Colonic mucosa (tissue), 4 donors: ENCODE data around the gene BRSK2. TPM values are rescaled to one million over a fixed set of nuclear protein-coding genes. Genes with fewer than 3 reads are reported as not detected.
A peak's percentile ranks its signal among the peaks of the same experiment; 100 is the strongest.

Source experiments
- DNase-seq: peaks from one replicate; pipeline ENCODE4 v3.0.0-alpha.2; 2020
- H3K27ac ChIP-seq: fragments of 200-600 bp; one replicate; pipeline ENCODE4 v1.8.0; 2021
- H3K27me3 ChIP-seq: fragments of 200-600 bp; one replicate; pipeline ENCODE4 v1.8.0; 2021
- H3K36me3 ChIP-seq: fragments of 200-600 bp; one replicate; pipeline ENCODE4 v1.8.0; 2021
- H3K4me1 ChIP-seq: fragments of 200-600 bp; one replicate; pipeline ENCODE4 v1.8.0; 2021; ENCODE audit warnings: mild to moderate bottlenecking
- H3K4me3 ChIP-seq: fragments of 200-600 bp; one replicate; pipeline ENCODE4 v1.8.0; 2021
- H3K9ac ChIP-seq, 2 donors: one replicate each; pipeline ENCODE4 v1.7.0; 2013; ENCODE audit warnings: control low read depth in 2 of 2, low read depth in 2 of 2, low read length in 2 of 2
- H3K9me3 ChIP-seq: fragments of 200-600 bp; one replicate; pipeline ENCODE4 v1.8.0; 2021
- CTCF ChIP-seq: fragments of 200-600 bp; IDR thresholded peaks from one replicate; pipeline ENCODE4 v1.8.0; 2022; ENCODE audit warnings: antibody characterized with exemption, mild to moderate bottlenecking
- intact Hi-C: fragments of 100-400 bp; cut with DNase I; formaldehyde crosslinking; loops from one replicate; pipeline ENCODE4 v1.14.1; 2022
- total RNA-seq, 2 donors: library from RNA; stranded (reverse); fragmentation: NEBNext Ultra II Directional in 1 of 2; extraction: Animal tissue kit (Norgen Biotek cat#: 25700) in 1 of 2; gene quantifications; one replicate each; pipeline ENCODE4 v1.2.1, GENCODE V29; 2021
- donor health status: healthy.
- donor health status: DM: no; HTN: no; CAD: no.
- donor health status: DM: no; HTN: no; CAD: no.

The BRSK2 gene
- total RNA-seq, 2 donors from 2014 or later: 0.52 to 1.2 TPM

- intact Hi-C loops: no loop called here
- H3K36me3 ChIP-seq: no peaks in the 10 kb centered on the region
- no peak overlapping the region for H3K4me3 ChIP-seq
- H3K9me3 ChIP-seq: no peaks in the 10 kb centered on the region
- H3K4me1 ChIP-seq: no peaks in the 10 kb centered on the region
- peaks cover 19% of the 10 kb centered on the region for H3K27me3 ChIP-seq
- H3K27ac ChIP-seq: no peak overlapping the region
- DNase-seq: no peak
- no peak for TF ChIP-seq CTCF
- H3K9ac ChIP-seq: no peak overlapping the region
Observed at GRCh38 chr11:1384199-1384970, 5.3 kb upstream of the BRSK2 start.

DNA sequence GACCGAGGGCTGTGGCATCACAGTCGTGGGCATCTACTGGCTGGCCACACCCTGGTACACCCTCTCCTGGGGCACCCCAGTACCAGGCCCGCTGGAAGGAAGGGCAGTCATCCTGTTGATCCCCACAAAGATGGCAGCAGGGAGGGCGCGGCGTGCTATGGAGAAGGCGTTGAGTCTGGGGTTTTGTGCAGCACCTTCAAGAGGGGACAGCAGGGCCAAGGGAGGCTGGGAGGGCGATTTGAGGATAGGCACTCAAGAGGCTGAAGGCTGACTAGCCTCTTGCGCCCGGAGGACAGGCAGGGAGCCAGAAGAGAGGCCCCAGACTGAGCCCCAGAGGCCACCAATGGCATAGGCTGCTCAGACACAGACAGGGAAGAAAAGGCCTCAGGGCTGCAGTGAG lies 2.2 kb upstream of the BRSK2 start:
- Histone ChIP-seq H3K4me3 (no peak overlapping the region), H3K4me1 (peaks cover 6% of the 10 kb centered on the region), H3K9ac (no peak overlapping the region), H3K36me3 (no peaks in the 10 kb centered on the region), H3K27ac (no peak overlapping the region), H3K27me3 (peaks cover 37% of the 10 kb centered on the region), H3K9me3 (no peaks in the 10 kb centered on the region)
- no peak for TF ChIP-seq CTCF
- intact Hi-C loops: no loop called here
- DNase-seq: no peak

DNA sequence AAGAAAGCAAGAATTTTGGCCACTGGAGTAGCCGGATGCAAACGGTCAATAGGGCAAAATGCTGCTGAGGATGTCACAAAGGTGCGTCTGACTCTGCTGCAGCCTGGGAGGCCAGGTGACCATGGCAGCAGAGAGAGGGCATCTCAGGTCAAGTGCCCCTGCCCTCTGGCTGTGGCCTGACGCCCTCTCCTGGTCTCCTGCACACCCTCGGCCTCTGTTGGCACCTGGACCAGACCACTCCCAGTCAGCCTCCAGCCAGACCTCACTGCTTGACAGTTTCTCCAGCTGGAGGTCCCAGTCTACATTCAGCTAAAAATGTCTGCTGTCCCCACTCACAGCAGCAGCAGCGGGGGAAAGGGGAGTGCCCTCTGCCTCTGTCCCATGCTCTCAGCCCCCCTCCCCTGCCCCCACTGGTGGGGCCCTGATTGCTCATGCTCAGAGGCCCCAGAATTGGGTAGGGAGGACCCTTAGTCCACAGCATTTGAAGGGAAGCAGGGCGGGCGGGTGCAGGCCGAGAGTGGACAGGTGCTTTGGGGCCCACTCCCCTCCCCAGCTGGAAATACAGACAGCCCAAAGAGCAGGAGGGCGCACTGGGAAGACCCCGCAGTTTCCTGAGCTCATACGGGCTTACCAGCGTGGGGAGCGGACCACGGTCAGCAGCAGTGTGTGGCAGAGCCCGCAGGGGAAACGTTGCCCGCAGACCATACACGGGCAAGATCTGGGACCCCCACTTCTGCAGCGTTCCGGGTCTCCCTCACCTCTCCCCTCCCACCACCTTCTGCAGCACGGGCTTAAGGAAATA lies 1.6 kb upstream of the BRSK2 start:
- peaks cover 41% of the 10 kb centered on the region for H3K27me3 ChIP-seq
- no peak for TF ChIP-seq CTCF
- H3K4me3 ChIP-seq: no peak overlapping the region
- peaks cover 6% of the 10 kb centered on the region for H3K4me1 ChIP-seq
- H3K36me3 ChIP-seq: no peaks in the 10 kb centered on the region
- no peak overlapping the region for H3K27ac ChIP-seq
- intact Hi-C loops: no loop called here
- no peak overlapping the region for H3K9ac ChIP-seq
- no peaks in the 10 kb centered on the region for H3K9me3 ChIP-seq
- no peak for DNase-seq

DNA sequence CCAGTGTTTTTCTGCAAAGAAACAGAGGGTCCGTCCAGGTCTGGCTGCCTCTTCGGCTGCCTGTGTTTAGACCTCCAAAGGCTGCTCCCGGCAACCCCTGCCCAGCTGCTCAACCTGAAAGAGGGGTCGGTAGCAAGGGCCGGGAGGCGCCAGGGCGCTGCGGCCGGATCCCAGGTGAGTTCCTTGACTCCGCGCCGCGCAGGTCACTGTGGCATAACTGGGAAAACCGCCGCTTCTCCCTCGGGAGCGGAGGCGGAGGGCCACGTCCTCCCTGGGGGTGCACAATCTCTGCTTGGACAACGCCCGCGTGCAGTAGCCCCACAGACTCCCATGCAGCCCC lies 1.0 kb upstream of the BRSK2 start:
- no peak for DNase-seq
- no peak for TF ChIP-seq CTCF
- intact Hi-C loops: no loop called here
- H3K9me3 ChIP-seq: no peaks in the 10 kb centered on the region
- peaks cover 41% of the 10 kb centered on the region for H3K27me3 ChIP-seq
- H3K9ac ChIP-seq: peak overlapping the region in 1 of 2 donors; percentile 66
- no peaks in the 10 kb centered on the region for H3K36me3 ChIP-seq
- peaks cover 6% of the 10 kb centered on the region for H3K4me1 ChIP-seq
- peak overlapping the region; percentile 45 for H3K4me3 ChIP-seq
- no peak overlapping the region for H3K27ac ChIP-seq

GRCh38 chr11:1389103-1389931 lies 417 bp upstream of the BRSK2 start:
- peak overlapping the region; percentile 45 for H3K4me3 ChIP-seq
- intact Hi-C loops: no loop called here
- peak overlapping the region; percentile 40 for H3K27ac ChIP-seq
- DNase-seq: peak; percentile 91
- no peak for TF ChIP-seq CTCF
- no peaks in the 10 kb centered on the region for H3K9me3 ChIP-seq
- H3K36me3 ChIP-seq: no peaks in the 10 kb centered on the region
- peak overlapping the region; percentile 34 to 66 for H3K9ac ChIP-seq
- H3K27me3 ChIP-seq: peaks cover 41% of the 10 kb centered on the region
- H3K4me1 ChIP-seq: peaks cover 6% of the 10 kb centered on the region
